Neural cell (in vitro differentiated cells): ENCODE results near the gene RASAL3. TPM values are rescaled to one million over a fixed set of nuclear protein-coding genes. Genes with fewer than 3 reads are reported as not detected.

Experiments
- H2AFZ ChIP-seq: fragments of 200-600, 300-800 bp; sonication (generic), shearing (Covaris generic); 2 replicates; pipeline ENCODE4 v1.6.0; 2014; ENCODE audit warnings: low read depth, mild to moderate bottlenecking, antibody characterized with exemption, low read length, moderate library complexity
- H3F3A ChIP-seq: fragments of 200-600 bp; shearing (Covaris generic); 2 replicates; pipeline ENCODE4 v1.6.1; 2016; ENCODE audit warnings: mild to moderate bottlenecking, moderate library complexity, mixed read lengths, antibody characterized with exemption, low read length; ENCODE audit not compliant: insufficient read depth, poor library complexity, severe bottlenecking
- H3K27ac ChIP-seq: fragments of 200-600, 300-800 bp; sonication (generic), shearing (Covaris generic); 2 replicates; pipeline ENCODE4 v1.5.1; 2014; ENCODE audit warnings: mild to moderate bottlenecking, low read length, moderate library complexity
- H3K27me3 ChIP-seq: fragments of 300-800, 200-600 bp; sonication (generic), shearing (Covaris generic); 2 replicates; pipeline ENCODE4 v1.6.0; 2014; ENCODE audit warnings: mild to moderate bottlenecking, low read depth, low read length, moderate library complexity; ENCODE audit not compliant: insufficient read depth
- H3K36me3 ChIP-seq: fragments of 300-800, 200-600 bp; sonication (generic), shearing (Covaris generic); 2 replicates; pipeline ENCODE4 v1.5.1; 2014; ENCODE audit warnings: mild to moderate bottlenecking, antibody characterized with exemption, low read length, moderate library complexity; ENCODE audit not compliant: insufficient read depth
- H3K4me2 ChIP-seq: fragments of 300-800, 200-600 bp; sonication (generic), shearing (Covaris generic); 2 replicates; pipeline ENCODE4 v1.6.0; 2014; ENCODE audit warnings: mild to moderate bottlenecking, low read length
- H3K4me3 ChIP-seq: fragments of 300-800, 200-600 bp; sonication (generic), shearing (Covaris generic); 2 replicates; pipeline ENCODE4 v1.5.1; 2014; ENCODE audit warnings: mild to moderate bottlenecking, low read length, moderate library complexity
- H3K79me2 ChIP-seq: fragments of 200-600 bp; shearing (Covaris generic); replicated peaks from 2 replicates; pipeline ENCODE4 v1.6.0; 2014; ENCODE audit warnings: mild to moderate bottlenecking, low read length, moderate library complexity; ENCODE audit not compliant: insufficient read depth
- H3K9ac ChIP-seq: fragments of 300-800, 200-600 bp; sonication (generic), shearing (Covaris generic); 2 replicates; pipeline ENCODE4 v1.6.1; 2016; ENCODE audit warnings: mild to moderate bottlenecking, low read length, mixed read lengths
- H3K9me2 ChIP-seq: fragments of 200-600 bp; shearing (Covaris generic); 2 replicates; pipeline ENCODE4 v1.6.1; 2016; ENCODE audit warnings: mild to moderate bottlenecking, low read length, mixed read lengths; ENCODE audit not compliant: insufficient read depth
- H3K9me3 ChIP-seq: fragments of 200-600, 300-800 bp; sonication (generic), shearing (Covaris generic); 2 replicates; pipeline ENCODE4 v1.6.1; 2016; ENCODE audit warnings: mild to moderate bottlenecking, mixed run types, low read length, moderate library complexity, mixed read lengths
- H4K20me1 ChIP-seq: fragments of 200-600 bp; shearing (Covaris generic); 2 replicates; pipeline ENCODE4 v1.6.1; 2016; ENCODE audit warnings: mild to moderate bottlenecking, mixed run types; ENCODE audit not compliant: insufficient read depth
- MXI1 ChIP-seq: fragments of 450-650 bp; conservative IDR thresholded peaks from 2 replicates; pipeline ENCODE4 v1.6.1; 2014; ENCODE audit warnings: antibody characterized with exemption, mild to moderate bottlenecking; ENCODE audit not compliant: poor library complexity, severe bottlenecking
- POLR2AphosphoS5 ChIP-seq: IDR thresholded peaks from 2 replicates; pipeline ENCODE4 v1.6.1; 2012
- RAD21 ChIP-seq: fragments of 450-650 bp; conservative IDR thresholded peaks from 2 replicates; pipeline ENCODE4 v1.6.1; 2014; ENCODE audit warnings: antibody characterized with exemption, mild to moderate bottlenecking, moderate library complexity
- polyA minus RNA-seq: library from RNA; depleted of rRNA, polyadenylated mRNA; stranded (reverse); fragments of >200 nt; gene quantifications from 2 replicates; pipeline ENCODE4 v1.2.3, GENCODE V29; 2014
- polyA plus RNA-seq: library from polyadenylated mRNA; depleted of rRNA; stranded (reverse); fragments of >200 nt; gene quantifications from 2 replicates; pipeline ENCODE4 v1.2.3, GENCODE V29; 2014
- TF ChIP-seq, protein P1 (sequence below): fragments of 450-650 bp; IDR thresholded peaks from 2 replicates; pipeline ENCODE4 v1.5.1; 2014; ENCODE audit warnings: antibody characterized with exemption, mild to moderate bottlenecking, moderate library complexity; ENCODE audit not compliant: poor library complexity, severe bottlenecking
- TF ChIP-seq, protein P2 (sequence below): IDR thresholded peaks from 2 replicates; pipeline ENCODE4 v1.6.1; 2012; ENCODE audit warnings: borderline replicate concordance

Gene RASAL3
- 1.1 TPM in 1 of 2 replicates, not detected in the other for polyA plus RNA-seq
- polyA minus RNA-seq: not detected in 2 replicates

DNA sequence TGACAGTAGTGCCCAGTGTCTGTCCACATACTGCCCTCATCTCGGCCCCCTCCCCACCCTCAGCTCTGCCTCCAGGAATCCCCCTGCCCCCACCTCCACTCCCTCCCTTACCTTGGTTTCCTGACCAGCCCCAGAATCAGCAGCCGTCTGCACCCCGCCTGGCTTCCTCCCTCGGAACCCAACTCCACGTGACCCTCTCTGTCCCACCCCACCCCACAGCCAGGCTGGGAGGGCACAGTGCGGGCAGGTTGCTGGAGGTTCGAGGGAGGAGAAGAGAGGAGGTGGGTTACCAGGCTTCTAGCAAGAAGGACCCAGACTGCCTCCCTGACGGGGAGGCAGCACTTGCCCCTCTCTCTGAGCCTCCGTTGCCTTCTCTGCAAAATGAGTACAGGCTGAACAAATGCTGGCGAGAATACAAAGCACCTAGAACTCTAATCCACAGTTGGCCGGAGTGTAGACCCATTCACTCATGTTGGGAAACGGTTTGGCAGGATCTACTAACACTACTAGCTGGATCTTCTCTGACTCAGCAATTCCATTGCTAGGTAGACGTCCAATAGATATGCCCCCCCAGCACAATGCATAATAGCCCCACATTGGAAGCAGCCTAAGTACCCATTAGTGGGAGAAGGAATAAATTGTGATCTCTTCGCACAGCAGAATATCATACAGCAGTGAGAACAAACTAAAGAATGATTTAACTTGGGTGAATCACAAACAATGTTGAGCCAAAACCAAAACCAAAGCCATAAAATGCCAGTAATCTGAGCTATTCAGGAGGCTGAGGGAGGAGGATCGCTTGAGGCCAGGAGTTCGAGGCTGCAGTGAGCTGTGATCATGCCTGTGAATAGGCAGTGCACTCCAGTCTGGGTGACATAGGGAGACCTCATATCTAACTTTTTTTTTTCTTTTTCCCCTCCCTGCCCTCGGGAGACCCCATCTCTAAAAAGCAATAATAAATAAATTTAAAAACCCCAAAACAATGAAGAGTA is at the start of gene RASAL3:
Gene RASAL3 (minus strand): TSS at position 151 of the 992 bp plus-strand sequence. CDS start 186 bp downstream, outside the sequence.
- no peaks in the 10 kb centered on the region for H4K20me1 ChIP-seq
- H3K9ac ChIP-seq: no peak within 1 kb of the TSS
- H3K4me2 ChIP-seq: no peak within 1 kb of the TSS
- no peak within 1 kb of the TSS for H2AFZ ChIP-seq
- TF ChIP-seq, protein P1, sequence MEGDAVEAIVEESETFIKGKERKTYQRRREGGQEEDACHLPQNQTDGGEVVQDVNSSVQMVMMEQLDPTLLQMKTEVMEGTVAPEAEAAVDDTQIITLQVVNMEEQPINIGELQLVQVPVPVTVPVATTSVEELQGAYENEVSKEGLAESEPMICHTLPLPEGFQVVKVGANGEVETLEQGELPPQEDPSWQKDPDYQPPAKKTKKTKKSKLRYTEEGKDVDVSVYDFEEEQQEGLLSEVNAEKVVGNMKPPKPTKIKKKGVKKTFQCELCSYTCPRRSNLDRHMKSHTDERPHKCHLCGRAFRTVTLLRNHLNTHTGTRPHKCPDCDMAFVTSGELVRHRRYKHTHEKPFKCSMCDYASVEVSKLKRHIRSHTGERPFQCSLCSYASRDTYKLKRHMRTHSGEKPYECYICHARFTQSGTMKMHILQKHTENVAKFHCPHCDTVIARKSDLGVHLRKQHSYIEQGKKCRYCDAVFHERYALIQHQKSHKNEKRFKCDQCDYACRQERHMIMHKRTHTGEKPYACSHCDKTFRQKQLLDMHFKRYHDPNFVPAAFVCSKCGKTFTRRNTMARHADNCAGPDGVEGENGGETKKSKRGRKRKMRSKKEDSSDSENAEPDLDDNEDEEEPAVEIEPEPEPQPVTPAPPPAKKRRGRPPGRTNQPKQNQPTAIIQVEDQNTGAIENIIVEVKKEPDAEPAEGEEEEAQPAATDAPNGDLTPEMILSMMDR: no peak
- TF ChIP-seq MXI1 (no peak), POLR2AphosphoS5 (no peak), RAD21 (no peak)
- no peaks in the 10 kb centered on the region for H3F3A ChIP-seq
- H3K27ac ChIP-seq: no peak within 1 kb of the TSS
- H3K9me3 ChIP-seq: no peaks in the 10 kb centered on the region
- H3K36me3 ChIP-seq: no peaks in the 10 kb centered on the region
- no peaks in the 10 kb centered on the region for H3K9me2 ChIP-seq
- no peaks in the 10 kb centered on the region for H3K79me2 ChIP-seq
- H3K4me3 ChIP-seq: no peak within 1 kb of the TSS
- peaks cover 48% of the 10 kb centered on the region for H3K27me3 ChIP-seq

DNA sequence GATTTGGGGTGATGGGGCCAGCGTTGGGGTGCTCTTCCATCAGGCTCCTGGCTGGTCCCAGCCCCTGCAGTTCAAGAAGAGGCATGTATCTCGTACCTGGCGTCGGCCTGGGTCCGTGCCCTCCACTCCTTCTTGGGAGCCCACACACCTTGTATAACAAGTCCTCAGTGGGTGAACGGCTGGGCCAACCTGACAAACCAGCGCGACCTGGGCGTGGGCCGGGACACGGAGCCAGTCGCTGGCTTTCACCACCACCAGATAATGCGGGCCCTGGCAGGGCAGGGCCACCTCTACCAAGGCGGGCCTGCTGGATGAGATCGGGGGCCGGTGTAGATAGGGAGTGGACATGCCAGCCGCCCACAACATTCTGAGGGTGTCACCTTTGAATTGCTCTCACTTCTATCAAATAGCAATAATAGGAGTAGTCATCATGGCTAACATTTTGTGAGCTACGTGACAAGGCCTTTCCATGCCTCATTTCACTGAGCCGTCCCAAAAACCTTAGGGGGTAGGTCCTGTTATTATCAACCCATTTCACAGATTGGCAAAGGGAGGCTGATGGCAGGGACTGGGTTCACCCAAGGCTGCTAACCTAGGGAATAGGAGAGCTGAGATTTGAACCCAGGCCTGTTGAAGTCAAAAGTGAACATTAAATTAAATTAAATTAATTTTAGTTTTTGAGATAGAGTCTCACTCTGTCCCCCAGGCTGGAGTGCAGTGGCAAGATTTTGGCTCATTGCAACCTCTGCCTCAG is 47.5 kb upstream of the RASAL3 start:
- no peaks in the 10 kb centered on the region for H3K9me2 ChIP-seq
- H3F3A ChIP-seq: no peaks in the 10 kb centered on the region
- H3K4me2 ChIP-seq: no peak overlapping the region
- no peak overlapping the region for H3K4me3 ChIP-seq
- no peaks in the 10 kb centered on the region for H3K36me3 ChIP-seq
- no peak overlapping the region for H3K9ac ChIP-seq
- H4K20me1 ChIP-seq: no peaks in the 10 kb centered on the region
- TF ChIP-seq, protein P2, sequence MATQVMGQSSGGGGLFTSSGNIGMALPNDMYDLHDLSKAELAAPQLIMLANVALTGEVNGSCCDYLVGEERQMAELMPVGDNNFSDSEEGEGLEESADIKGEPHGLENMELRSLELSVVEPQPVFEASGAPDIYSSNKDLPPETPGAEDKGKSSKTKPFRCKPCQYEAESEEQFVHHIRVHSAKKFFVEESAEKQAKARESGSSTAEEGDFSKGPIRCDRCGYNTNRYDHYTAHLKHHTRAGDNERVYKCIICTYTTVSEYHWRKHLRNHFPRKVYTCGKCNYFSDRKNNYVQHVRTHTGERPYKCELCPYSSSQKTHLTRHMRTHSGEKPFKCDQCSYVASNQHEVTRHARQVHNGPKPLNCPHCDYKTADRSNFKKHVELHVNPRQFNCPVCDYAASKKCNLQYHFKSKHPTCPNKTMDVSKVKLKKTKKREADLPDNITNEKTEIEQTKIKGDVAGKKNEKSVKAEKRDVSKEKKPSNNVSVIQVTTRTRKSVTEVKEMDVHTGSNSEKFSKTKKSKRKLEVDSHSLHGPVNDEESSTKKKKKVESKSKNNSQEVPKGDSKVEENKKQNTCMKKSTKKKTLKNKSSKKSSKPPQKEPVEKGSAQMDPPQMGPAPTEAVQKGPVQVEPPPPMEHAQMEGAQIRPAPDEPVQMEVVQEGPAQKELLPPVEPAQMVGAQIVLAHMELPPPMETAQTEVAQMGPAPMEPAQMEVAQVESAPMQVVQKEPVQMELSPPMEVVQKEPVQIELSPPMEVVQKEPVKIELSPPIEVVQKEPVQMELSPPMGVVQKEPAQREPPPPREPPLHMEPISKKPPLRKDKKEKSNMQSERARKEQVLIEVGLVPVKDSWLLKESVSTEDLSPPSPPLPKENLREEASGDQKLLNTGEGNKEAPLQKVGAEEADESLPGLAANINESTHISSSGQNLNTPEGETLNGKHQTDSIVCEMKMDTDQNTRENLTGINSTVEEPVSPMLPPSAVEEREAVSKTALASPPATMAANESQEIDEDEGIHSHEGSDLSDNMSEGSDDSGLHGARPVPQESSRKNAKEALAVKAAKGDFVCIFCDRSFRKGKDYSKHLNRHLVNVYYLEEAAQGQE: no peak
- no peak overlapping the region for H3K27ac ChIP-seq
- no peaks in the 10 kb centered on the region for H3K79me2 ChIP-seq
- H2AFZ ChIP-seq: no peak overlapping the region
- no peaks in the 10 kb centered on the region for H3K9me3 ChIP-seq
- H3K27me3 ChIP-seq: no peaks in the 10 kb centered on the region
